ENCODE measurements around the gene FSTL5. TPM values are rescaled to one million over a fixed set of nuclear protein-coding genes. Genes with fewer than 3 reads are reported as not detected.

The FSTL5 gene
- total and polyA plus RNA-seq, 2 of the 13 experiments (the other 11 are each of a cell fraction or from before 2014, with no cell fraction given): 0.03 to 0.07 TPM

- no peak for FAIRE-seq
- Histone ChIP-seq H3K9me3 (ENCODE audit: low read length) (no peaks in the 10 kb centered on the region), H3K27ac (ENCODE audit: extremely low read length, insufficient read depth, low read length) (no peak overlapping the region), H3K4me2 (ENCODE audit: low read depth, low read length) (no peak overlapping the region), H3K79me2 (ENCODE audit: insufficient read depth, low read length) (no peaks in the 10 kb centered on the region), H3K36me3 (replicated peaks in 1 of 2; ENCODE audit: control insufficient read depth in 1 of 2, insufficient read depth in 2 of 2, low read length in 2 of 2) (no peaks in the 10 kb centered on the region), H3K27me3 (ENCODE audit: control insufficient read depth in 1 of 2, insufficient read depth in 2 of 2, low read length in 2 of 2) (no peaks in the 10 kb centered on the region; a peak in 1 of 5 replicates), H4K20me1 (ENCODE audit: insufficient read depth, low read length) (no peaks in the 10 kb centered on the region), H3K4me3 (replicated peaks in 1 of 3; ENCODE audit: insufficient read depth in 1 of 3, low read depth in 2 of 3, low read length in 3 of 3) (no peak overlapping the region), H2AFZ (ENCODE audit: low read length) (no peak overlapping the region), H3K4me1 (ENCODE audit: insufficient read depth, low read length) (no peaks in the 10 kb centered on the region), H3K9ac (ENCODE audit: insufficient read depth, low read depth, low read length) (no peak overlapping the region)
- no peak for ATAC-seq
- intact Hi-C loops (cut with micrococcal nuclease; ENCODE audit: unreplicated experiment): no loop called here
- CTCF ChIA-PET (ENCODE audit: low intra/inter-chr PET ratio, low total read pairs): no interaction called here
- in situ Hi-C loops (cut with HindIII; ENCODE audit: extremely low pct_ligation_motif_present, low pct_unique_long_range_greater_than_20kb): no loop called here
- DNase-seq (ENCODE audit: low spot score): no peak
- POLR2A ChIA-PET: no interaction called here
- 25% methylated on average over 5 of the region's 5 CpGs for WGBS (ENCODE audit: low lambda C conversion rate)
- BruUV-seq (replicated peaks): no TSS peak
- TF ChIP-seq ZNF18 (CRISPR knock-in tag; IDR thresholded peaks at IDR 0.05; ENCODE audit: insufficient replicate concordance): no peak
- TF ChIP-seq ZNF275 (CRISPR knock-in tag; IDR thresholded peaks at IDR 0.05; ENCODE audit: borderline replicate concordance): no peak
- TF ChIP-seq ZNF691 (CRISPR knock-in tag; IDR thresholded peaks at IDR 0.05; ENCODE audit: borderline replicate concordance, low read depth): no peak
These were observed 513.0 kb downstream of the FSTL5 start for GRCh38 chr4:161650812-161651211.

GRCh38 chr4:161647757-161648156 lies 516.0 kb downstream of the FSTL5 start:
- Histone ChIP-seq H4K20me1 (ENCODE audit: insufficient read depth, low read length) (no peaks in the 10 kb centered on the region), H3K4me2 (ENCODE audit: low read depth, low read length) (no peak overlapping the region), H3K79me2 (ENCODE audit: insufficient read depth, low read length) (no peaks in the 10 kb centered on the region), H3K4me1 (ENCODE audit: insufficient read depth, low read length) (no peaks in the 10 kb centered on the region), H2AFZ (ENCODE audit: low read length) (no peak overlapping the region), H3K9me3 (ENCODE audit: low read length) (no peaks in the 10 kb centered on the region), H3K27ac (ENCODE audit: extremely low read length, insufficient read depth, low read length) (no peak overlapping the region), H3K4me3 (replicated peaks in 1 of 3; ENCODE audit: insufficient read depth in 1 of 3, low read depth in 2 of 3, low read length in 3 of 3) (no peak overlapping the region), H3K9ac (ENCODE audit: insufficient read depth, low read depth, low read length) (no peak overlapping the region), H3K27me3 (ENCODE audit: control insufficient read depth in 1 of 2, insufficient read depth in 2 of 2, low read length in 2 of 2) (no peaks in the 10 kb centered on the region; a peak in 1 of 5 replicates), H3K36me3 (replicated peaks in 1 of 2; ENCODE audit: control insufficient read depth in 1 of 2, insufficient read depth in 2 of 2, low read length in 2 of 2) (no peaks in the 10 kb centered on the region)
- ChIA-PET POLR2A (no interaction called here), CTCF (ENCODE audit: low intra/inter-chr PET ratio, low total read pairs) (no interaction called here)
- in situ Hi-C loops (cut with HindIII; ENCODE audit: extremely low pct_ligation_motif_present, low pct_unique_long_range_greater_than_20kb) (no loop called here), intact Hi-C loops (cut with micrococcal nuclease; ENCODE audit: unreplicated experiment) (no loop called here)
- no TSS peak for BruUV-seq (replicated peaks)
- DNase-seq (ENCODE audit: low spot score): no peak
- FAIRE-seq: no peak
- WGBS (ENCODE audit: low lambda C conversion rate): 28% methylated on average over 6 of the region's 12 CpGs
- ATAC-seq: no peak
- no peak for TF ChIP-seq ZNF33A (CRISPR knock-in tag; IDR thresholded peaks at IDR 0.05; ENCODE audit: borderline replicate concordance)
- no peak for TF ChIP-seq ZNF331 (CRISPR knock-in tag; IDR thresholded peaks at IDR 0.05)
- no peak for TF ChIP-seq SMAD1 (CRISPR knock-in tag; IDR thresholded peaks at IDR 0.05; ENCODE audit: borderline replicate concordance, low read depth)
- TF ChIP-seq ATF4 (CRISPR knock-in tag; IDR thresholded peaks at IDR 0.05): no peak
- no peak for TF ChIP-seq ZNF296 (CRISPR knock-in tag; conservative IDR thresholded peaks at IDR 0.05)
- TF ChIP-seq MBD4 (IDR thresholded peaks at IDR 0.05; ENCODE audit: borderline replicate concordance, low read length): no peak
- TF ChIP-seq DDIT3 (CRISPR knock-in tag; IDR thresholded peaks at IDR 0.05): no peak
- no peak for TF ChIP-seq ADNP (CRISPR knock-in tag; IDR thresholded peaks at IDR 0.05)
